ENCODE measurements around the gene IRF2BP1. TPM values are rescaled to one million over a fixed set of nuclear protein-coding genes. Genes with fewer than 3 reads are reported as not detected.

IRF2BP1 gene
- total and polyA plus RNA-seq, 2 of the 13 experiments (the other 11 are each of a cell fraction or from before 2014, with no cell fraction given), result 4.3 to 14.3 TPM

- peak; percentile 78; the same call in 1 of the 2 replicates for TF ChIP-seq TFDP2 (CRISPR knock-in tag; IDR thresholded peaks at IDR 0.05)
- no peak for TF ChIP-seq RBM39 (IDR thresholded peaks at IDR 0.05; ENCODE audit: low read depth, low read length, poor library complexity, severe bottlenecking)
- no peak for TF ChIP-seq ZNF775 (CRISPR knock-in tag; IDR thresholded peaks at IDR 0.05; ENCODE audit: borderline replicate concordance)
- peak; percentile 58; the same call in 1 of the 2 replicates for TF ChIP-seq KLF6 (CRISPR knock-in tag; IDR thresholded peaks at IDR 0.05)
- TF ChIP-seq ZNF207 (IDR thresholded peaks at IDR 0.05; ENCODE audit: borderline replicate concordance), result no peak
- TF ChIP-seq ZFP1 (CRISPR knock-in tag; IDR thresholded peaks at IDR 0.05), result no peak
- 0 out of 2 replicates have a peak, but pooled peaks have one; percentile 73 for TF ChIP-seq ZNF225 (CRISPR knock-in tag; IDR thresholded peaks at IDR 0.05)
- peak; percentile 79 for TF ChIP-seq MIER3 (CRISPR knock-in tag; IDR thresholded peaks at IDR 0.05; ENCODE audit: borderline replicate concordance)
- peak; percentile 90 for TF ChIP-seq NR2C2 (CRISPR knock-in tag; IDR thresholded peaks at IDR 0.05; ENCODE audit: borderline replicate concordance)
- peak; percentile 79 for TF ChIP-seq TAF15 (IDR thresholded peaks at IDR 0.05; ENCODE audit: low read depth, low read length, poor library complexity, severe bottlenecking)
- TF ChIP-seq ZNF556 (CRISPR knock-in tag; IDR thresholded peaks at IDR 0.05; ENCODE audit: borderline replicate concordance), result no peak
- TF ChIP-seq RAD21 (CRISPR knock-in tag; IDR thresholded peaks at IDR 0.05), result no peak
- no peak for TF ChIP-seq ZNF260 (CRISPR knock-in tag; IDR thresholded peaks at IDR 0.05; ENCODE audit: borderline replicate concordance, low read depth)
- TF ChIP-seq SMC3 (IDR thresholded peaks at IDR 0.05; ENCODE audit: low read length), result no peak
- TF ChIP-seq TRIM22 (IDR thresholded peaks at IDR 0.05), result no peak
- TF ChIP-seq NRL (CRISPR knock-in tag; IDR thresholded peaks at IDR 0.05; ENCODE audit: borderline replicate concordance), result peak; percentile 23
- no peak; the same call in 1 of the 2 replicates for TF ChIP-seq ZNF891 (CRISPR knock-in tag; IDR thresholded peaks at IDR 0.05)
- TF ChIP-seq SKIL (CRISPR knock-in tag; IDR thresholded peaks at IDR 0.05; ENCODE audit: borderline replicate concordance), result no peak
- peak; percentile 70 for TF ChIP-seq TBX2 (CRISPR knock-in tag; IDR thresholded peaks at IDR 0.05; ENCODE audit: borderline replicate concordance)
- no peak for TF ChIP-seq ETV6 (CRISPR knock-in tag; conservative IDR thresholded peaks at IDR 0.05)
- no peak; the same call in 1 of the 2 replicates for TF ChIP-seq ZKSCAN8 (CRISPR knock-in tag; IDR thresholded peaks at IDR 0.05; ENCODE audit: borderline replicate concordance)
- TF ChIP-seq, protein P1, sequence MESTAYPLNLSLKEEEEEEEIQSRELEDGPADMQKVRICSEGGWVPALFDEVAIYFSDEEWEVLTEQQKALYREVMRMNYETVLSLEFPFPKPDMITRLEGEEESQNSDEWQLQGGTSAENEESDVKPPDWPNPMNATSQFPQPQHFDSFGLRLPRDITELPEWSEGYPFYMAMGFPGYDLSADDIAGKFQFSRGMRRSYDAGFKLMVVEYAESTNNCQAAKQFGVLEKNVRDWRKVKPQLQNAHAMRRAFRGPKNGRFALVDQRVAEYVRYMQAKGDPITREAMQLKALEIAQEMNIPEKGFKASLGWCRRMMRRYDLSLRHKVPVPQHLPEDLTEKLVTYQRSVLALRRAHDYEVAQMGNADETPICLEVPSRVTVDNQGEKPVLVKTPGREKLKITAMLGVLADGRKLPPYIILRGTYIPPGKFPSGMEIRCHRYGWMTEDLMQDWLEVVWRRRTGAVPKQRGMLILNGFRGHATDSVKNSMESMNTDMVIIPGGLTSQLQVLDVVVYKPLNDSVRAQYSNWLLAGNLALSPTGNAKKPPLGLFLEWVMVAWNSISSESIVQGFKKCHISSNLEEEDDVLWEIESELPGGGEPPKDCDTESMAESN (CRISPR knock-in tag; conservative IDR thresholded peaks at IDR 0.05), result no peak; the same call in 1 of the 2 replicates
Measured at GRCh38 chr19:45862564-45863334, 23.2 kb downstream of the IRF2BP1 start, which contains the start of gene SYMPK (continued).

All from HepG2 (cell line).